HG02623 (cell line): Measurements from ENCODE around the gene SIPA1L3.

ENCODE experiments used
- ATAC-seq: cut with Tn5 transposase; IDR thresholded peaks from one replicate; pipeline ENCODE4 v1.9.1; 2021; ENCODE audit warnings: moderate library complexity; ENCODE audit not compliant: unreplicated experiment

Gene SIPA1L3

DNA sequence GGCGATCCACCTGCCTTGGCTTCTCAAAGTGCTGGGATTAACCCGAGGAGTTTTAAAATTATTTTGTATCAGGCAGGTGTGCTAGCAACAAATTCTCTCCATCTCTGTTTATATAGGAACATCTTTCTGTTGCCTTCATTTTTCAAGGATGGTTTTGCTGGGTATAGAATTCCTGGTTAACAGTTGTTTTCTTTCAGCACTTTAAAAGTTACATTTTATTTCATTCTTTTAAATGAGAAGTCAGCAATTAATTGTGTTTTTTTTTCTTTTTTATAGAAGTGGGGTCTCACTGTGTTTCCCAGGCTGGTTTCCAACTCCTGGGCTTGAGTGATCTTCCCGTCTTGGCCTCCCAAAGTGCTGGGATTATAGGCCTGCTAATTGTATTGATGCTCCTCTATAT lies 273.1 kb downstream of the SIPA1L3 start:
- no peak for ATAC-seq

- no peak for ATAC-seq
Observed at GRCh38 chr19:38182536-38183210, 275.7 kb downstream of the SIPA1L3 start.

- ATAC-seq, result no peak
Observed at GRCh38 chr19:38183251-38183897, 276.4 kb downstream of the SIPA1L3 start.

DNA sequence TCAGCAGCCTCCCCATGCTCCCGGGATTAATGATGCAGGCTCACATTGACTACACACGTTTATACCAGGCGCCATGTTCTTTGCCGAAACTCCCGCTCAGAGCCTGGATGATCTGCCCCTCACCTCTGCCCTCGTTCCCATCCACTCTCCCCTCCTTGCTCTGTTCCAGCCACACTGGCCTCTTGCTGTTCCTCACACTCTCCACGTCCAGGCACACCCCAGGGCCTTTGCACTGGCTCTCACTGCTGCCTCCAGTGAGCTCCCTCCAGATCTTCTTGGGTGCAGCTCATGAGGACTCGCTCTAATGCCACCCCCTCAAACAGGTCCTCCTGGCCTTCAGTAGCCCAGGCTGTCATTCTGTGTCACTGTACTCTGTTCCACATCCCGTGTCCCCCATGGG lies 277.8 kb downstream of the SIPA1L3 start:
- no peak for ATAC-seq

GRCh38 chr19:38185562-38185961 lies 278.6 kb downstream of the SIPA1L3 start:
- ATAC-seq, result no peak

DNA sequence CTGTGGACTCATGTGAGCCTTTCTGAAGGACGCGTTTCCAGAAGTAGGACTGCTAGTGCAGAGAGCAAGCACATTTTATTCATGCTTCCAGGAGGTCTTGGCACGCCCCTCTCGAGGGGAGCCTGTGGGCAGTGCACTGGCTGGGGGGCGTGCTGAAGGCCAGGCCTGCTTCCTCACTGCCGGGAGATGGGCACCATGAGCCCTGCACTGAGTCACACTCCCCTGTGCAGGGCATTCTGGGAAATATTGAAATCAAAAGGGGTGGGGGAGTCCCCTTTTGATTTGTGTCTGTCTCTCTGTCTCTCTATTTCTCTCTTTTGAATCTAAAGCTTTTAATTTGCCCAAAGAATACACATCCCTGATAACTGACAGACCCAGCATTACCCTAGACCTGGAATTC lies 283.1 kb downstream of the SIPA1L3 start:
- no peak for ATAC-seq

DNA sequence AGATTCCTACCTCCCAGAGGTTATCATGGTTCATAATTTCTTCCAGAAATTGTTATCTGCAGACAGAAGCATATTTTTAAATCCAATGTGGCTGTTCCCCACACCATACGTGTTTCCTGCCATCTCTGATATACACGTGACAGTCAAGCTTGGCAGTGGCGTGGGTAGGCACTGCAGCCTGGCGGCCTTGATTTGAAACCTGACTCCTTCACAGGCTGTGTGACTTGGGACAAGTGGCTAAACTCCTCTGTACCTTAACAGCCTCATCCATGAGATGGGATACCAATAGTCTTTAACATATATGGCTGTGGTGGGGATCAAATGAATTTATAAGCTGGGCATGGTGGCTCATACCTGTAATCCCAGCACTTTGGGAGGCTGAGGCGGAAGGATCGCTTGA lies 283.8 kb downstream of the SIPA1L3 start:
- no peak for ATAC-seq

GRCh38 chr19:38191747-38192146 lies 284.7 kb downstream of the SIPA1L3 start:
- no peak for ATAC-seq

DNA sequence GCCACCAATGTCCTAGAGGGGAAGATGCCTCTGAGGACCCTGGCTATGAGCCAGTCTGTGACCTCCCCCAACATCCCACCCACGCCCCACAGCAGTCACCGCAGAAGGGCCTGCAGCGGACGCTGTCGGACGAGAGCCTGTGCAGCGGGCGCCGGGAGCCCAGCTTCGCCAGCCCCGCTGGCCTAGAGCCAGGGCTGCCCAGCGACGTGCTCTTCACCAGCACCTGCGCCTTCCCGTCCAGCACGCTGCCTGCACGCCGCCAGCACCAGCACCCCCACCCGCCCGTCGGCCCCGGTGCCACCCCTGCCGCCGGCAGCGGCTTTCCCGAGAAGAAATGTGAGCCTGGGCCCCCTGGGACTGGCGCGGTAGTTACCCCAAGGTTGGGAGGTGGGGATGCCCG lies 286.4 kb downstream of the SIPA1L3 start:
- ATAC-seq, result no peak

GRCh38 chr19:38194061-38194701 lies 287.2 kb downstream of the SIPA1L3 start:
- no peak for ATAC-seq

GRCh38 chr19:38195237-38195636 lies 288.2 kb downstream of the SIPA1L3 start:
- no peak for ATAC-seq

DNA sequence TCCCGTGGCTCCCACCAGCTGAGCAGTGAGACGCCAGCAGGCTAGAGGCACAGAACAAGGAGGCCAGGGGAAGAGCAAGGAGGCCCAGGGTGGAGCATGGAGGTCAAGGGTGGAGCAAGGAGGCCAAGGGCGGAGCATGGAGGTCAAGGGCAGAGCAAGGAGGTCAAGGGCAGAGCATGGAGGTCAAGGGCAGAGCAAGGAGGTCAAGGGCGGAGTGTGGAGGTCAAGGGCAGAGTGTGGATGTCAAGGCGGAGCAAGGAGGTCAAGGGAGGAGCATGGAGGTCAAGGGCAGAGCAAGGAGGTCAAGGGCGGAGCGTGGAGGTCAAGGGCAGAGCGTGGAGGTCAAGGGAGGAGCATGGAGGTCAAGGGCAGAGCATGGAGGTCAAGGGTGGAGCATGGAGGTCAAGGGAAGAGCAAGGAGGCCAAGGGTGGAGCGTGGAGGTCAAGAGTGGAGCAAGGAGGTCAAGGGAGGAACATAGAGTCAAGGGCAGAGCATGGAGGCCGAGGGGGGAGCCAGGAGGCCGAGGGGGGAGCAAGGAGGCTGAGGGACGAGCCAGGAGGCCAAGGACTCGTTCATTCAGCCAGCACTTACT lies 289.3 kb downstream of the SIPA1L3 start:
- no peak for ATAC-seq

GRCh38 chr19:38196948-38197656 lies 290.1 kb downstream of the SIPA1L3 start:
- ATAC-seq, result no peak

GRCh38 chr19:38197937-38198704 lies 291.1 kb downstream of the SIPA1L3 start:
- no peak for ATAC-seq

- ATAC-seq, result no peak
Observed at GRCh38 chr19:38199340-38199739, 292.3 kb downstream of the SIPA1L3 start.

GRCh38 chr19:38201731-38202130 lies 294.7 kb downstream of the SIPA1L3 start:
- no peak for ATAC-seq

GRCh38 chr19:38202504-38202903 lies 295.5 kb downstream of the SIPA1L3 start:
- ATAC-seq, result no peak

- ATAC-seq, result no peak
Observed at GRCh38 chr19:38203197-38203596, 296.2 kb downstream of the SIPA1L3 start.

- no peak for ATAC-seq
Observed at GRCh38 chr19:38204096-38204495, 297.1 kb downstream of the SIPA1L3 start.

GRCh38 chr19:38204728-38205127 lies 297.7 kb downstream of the SIPA1L3 start:
- no peak for ATAC-seq
